Activated CD4-positive, alpha-beta T cell treated with anti-CD3 and anti-CD28 coated beads, Interleukin-2, amount 50 U/mL, for 4 hours (primary cell): ENCODE measurements around the gene MAML2.

Experiments used
- DNase-seq, 2 experiments: peaks; one replicate each; pipeline ENCODE4 v3.0.0-alpha.2; 2020

MAML2 gene

DNA sequence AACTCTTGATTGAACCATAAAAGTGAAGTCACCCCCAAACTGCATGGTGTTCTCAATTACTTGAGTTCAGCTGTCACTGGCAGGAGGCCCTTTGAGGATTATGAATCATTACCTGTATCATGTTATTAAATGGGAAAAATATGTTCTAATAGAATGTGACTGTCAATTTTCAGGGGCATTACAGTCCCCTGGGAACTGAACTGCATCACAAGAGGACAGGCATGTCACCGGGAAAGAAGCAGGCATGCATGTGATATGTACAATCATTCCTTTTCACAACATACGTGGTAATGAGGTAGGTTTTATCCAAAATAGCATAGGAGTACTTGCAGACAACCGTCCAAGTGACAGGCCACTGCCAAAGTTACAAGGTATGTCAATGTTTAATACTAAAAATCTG, 165.8 kb downstream of the MAML2 start:
- DNase-seq, result no peak

DNA sequence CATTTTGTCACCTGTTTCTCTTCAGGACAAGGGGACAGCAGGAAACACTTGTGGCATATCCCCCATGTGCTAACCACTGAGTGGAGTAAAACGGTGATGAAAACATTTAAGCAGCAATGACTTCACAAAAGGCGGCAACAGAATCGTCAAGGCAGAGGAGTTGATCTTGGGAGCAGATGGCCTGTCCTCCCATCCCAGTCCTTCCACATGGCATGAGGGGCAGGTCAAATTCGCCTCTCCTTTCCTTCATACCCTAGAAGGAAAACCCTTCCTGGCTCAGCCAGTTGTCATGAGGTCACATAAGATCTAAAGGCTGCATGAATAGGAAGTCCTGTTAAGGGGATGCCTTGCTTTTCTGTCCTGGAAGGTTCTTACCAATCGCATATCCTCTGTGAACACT, 169.1 kb downstream of the MAML2 start:
- no peak for DNase-seq

DNA sequence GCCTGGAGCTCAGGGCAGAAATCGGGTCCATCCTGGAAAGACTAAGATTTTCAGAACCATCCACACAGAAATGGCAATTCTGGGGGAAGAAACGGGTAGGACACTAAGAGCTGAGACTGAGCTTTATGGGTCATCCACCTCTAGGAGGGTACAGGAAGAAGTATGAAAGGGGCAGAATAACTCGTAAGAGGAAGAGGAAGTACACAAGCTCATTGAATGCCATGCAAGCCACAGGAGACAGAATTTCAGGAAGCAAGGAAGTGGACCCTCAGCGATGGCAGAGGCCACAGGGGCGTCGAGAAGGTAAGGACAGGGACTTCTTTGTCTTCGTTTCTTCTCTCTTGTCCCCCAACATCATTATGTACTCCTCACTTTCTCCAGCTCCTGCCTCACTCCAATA, 169.6 kb downstream of the MAML2 start:
- DNase-seq, result no peak

DNA sequence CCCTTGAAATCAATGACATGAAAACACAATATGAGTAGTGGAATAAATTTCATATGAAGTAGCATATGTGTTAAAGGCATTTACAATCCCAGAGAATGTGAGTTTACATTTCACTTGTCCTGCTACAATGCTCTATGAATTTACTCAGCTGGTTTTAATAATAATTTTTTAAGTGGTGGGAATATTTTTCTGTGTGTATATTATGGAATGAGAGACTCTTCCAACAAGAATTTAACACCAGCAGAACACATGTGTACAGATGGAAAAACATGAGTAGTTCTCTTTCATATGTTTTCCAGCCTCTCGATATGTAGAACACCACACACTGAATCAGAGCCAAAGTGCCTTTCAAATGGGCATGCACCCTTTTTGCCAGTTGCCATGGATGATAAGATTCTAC, 170.4 kb downstream of the MAML2 start:
- no peak for DNase-seq

DNA sequence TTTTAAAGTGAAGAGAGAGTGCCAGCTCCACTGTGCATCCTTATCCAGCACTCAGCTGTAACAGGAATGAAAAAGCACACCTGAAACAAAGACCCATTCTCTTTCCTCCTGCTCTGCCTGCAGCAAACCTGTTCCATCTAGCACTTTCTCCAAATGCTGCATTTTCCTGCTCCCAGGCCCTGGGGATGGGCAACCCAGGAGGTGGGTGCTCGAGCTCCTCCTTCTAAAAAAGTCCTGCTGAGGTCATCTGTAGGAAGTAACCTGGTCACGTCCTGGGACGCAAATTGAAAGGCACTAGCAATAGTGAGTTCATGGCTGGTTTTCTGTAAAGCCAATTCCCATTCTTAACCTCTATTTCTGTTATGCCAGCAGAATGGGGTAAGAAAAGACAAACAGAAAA, 173.7 kb downstream of the MAML2 start:
- no peak for DNase-seq

DNA sequence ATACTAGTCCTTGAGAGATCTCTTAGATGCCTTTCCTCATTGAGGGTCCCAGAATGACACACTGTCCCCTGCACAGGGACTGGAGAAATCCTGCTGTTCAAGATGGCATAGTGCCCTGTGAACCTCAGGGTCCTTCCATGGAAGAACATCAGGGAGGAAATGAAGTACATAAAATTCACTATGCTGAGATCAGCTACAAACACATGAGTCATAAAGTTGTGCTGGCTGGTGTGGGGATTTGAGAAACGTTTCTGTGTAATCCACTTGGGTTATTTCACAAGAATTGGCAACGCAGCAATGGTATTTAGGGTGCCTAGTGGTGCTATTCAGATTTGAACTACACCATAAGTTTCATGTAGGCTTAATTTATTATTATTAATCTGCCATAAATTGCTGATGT, 174.4 kb downstream of the MAML2 start:
- DNase-seq, result peak in 1 of 2 experiments; percentile 18

DNA sequence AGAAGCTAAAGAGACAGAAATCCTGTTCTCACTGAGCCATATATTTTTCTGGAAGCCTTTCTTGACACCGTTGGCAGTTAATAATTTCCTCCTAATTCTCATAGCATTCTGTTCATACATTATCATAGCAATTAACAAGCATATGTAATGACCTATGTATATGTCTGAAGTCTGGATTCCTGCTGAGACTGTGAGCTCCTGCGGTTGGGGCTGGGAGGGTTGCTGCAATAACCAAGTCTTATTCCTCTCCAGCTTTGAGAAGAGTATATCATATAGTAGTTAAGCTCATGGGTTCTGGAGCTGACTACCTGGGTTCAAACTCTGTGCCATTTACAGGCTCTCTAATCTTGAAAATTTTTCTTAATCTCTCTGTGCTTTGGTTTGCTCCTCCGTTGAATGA, 175.2 kb downstream of the MAML2 start:
- no peak for DNase-seq

DNA sequence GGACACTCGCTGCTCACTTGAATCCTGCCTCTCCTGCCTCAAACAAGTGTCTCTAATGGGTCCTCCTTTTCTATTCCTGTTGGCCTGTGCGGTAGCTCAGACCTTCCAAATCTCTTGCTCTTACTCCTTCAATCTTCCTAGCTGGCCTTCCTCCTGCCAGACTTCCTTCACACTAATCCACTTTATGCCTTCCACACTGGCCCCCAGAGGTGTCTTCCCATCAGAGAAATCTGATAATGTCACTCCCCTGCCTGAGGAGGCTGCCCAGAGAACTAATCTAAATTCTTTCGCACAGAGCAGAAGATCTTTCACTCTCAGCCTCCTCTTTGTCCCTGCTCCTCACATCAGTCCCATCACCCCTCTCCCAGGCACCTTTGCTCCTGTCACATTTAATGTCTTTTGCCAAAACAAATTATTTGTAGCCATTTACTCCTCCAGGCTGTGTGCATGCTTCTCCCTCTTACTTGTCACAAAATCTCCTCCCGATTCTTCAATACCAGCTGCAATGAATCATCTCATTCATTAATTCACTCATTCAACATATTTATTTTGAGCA, 175.7 kb downstream of the MAML2 start:
- DNase-seq, result no peak

DNA sequence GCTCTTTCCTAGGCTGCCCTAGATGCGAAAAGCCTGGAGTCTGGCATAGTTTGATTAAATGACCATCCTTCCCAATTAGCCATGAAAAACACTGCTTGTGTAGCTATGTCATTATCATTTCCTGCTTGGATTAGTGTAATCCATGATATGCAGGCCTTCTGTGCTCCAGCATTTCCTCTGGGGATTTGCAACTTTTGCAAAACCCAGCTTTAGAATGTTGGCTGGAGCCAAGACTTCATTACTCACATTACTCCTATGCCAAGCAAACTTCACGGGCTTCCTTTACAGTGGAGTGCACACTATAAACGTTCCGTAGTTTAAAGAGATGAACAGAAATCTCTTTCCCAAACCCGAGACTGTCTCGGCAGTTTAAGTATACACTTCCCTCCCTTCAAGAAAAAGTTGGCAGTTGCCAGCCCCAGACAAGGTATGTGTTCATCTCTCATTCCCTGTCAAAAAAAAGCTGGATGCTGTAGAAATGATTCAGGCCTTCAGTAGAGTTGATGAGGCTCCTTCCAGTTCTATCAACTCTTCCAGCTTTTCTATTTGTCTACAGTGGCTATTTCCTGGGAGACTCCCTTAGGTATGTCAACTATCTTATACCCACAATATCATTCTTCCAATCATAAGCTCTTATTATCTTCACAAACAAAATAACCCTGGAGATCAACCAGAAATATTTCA, 180.0 kb downstream of the MAML2 start:
- DNase-seq, result no peak

DNA sequence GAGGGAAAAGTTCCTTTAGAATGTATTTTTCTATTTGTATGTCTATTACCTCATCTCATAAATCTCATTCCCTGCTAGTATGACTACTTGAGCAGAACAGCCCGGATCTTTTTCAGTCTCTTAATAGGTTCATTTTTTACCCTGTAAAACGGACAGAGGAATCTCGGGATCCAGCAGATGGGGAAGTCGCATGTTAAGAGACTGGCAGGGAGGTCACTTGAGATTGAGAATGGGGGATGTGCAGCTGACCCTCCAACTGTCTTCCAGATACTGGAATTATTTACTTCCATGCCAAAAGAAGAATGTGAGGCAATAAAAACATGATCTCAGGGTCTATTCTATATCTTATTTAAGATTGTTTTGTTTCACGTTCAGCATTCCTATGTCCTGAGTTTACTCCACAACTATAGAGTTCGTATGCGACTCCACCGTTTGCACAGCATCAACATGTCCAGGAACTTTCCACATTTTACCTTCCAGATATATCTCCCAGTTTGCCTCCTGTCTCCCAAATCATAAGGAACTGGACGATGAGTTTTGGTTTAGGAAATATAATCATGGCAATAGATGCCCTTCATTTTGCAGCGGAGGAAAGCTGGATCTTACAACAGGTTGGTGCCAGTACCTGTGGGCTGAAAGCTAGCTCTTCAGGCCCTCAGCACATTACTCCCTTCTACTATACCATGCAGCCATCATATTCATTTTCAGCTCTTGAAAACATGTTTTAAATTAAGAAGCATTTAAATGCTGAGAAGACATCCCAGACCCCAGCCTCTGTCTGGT, 181.5 kb downstream of the MAML2 start:
- DNase-seq, result no peak

DNA sequence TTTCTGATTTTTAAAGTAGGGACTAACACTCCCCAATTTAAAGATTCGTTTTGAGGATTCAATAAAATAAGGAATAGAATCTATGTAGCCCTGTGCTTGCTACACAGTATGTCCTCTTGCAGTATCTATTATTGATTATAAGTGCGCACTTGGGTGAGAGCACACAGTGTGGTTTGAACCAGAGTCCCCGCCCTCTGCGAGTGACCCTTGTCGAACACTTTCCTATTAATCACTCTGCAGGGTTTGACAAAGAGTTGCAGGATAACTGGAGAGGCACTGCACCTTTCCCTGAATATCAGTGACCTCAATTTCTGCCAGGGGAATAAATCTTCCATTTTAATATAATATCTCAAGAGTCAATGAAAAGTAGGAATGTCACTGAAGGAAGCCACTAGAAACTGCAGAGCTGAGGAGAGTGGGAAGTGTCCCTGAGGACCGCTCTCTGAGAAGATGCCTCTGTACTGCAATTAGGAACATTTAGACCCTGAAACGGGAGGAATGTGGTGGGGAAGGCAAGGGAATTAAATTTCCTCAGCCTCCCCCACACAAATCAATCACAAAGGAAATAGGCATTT, 182.2 kb downstream of the MAML2 start:
- DNase-seq, result no peak

DNA sequence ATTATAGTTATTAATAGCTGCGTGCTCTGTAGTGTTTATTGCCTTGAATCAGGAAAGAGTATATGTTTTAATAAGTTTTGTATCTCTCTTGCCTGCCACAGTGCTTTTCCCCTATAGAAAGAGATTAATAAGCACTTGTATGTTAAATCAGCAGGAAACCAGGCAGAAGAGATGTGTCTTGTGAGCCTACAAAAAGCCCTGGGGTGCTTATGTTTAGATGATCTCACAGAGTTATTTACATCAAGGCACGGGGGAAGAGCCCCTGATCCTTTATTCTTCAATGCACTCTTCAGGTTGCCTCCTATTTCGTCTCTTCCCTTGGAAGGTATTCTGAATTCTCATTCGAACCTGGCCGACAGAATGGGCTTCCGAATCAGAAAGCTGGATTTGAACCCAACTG, 183.0 kb downstream of the MAML2 start:
- no peak for DNase-seq

DNA sequence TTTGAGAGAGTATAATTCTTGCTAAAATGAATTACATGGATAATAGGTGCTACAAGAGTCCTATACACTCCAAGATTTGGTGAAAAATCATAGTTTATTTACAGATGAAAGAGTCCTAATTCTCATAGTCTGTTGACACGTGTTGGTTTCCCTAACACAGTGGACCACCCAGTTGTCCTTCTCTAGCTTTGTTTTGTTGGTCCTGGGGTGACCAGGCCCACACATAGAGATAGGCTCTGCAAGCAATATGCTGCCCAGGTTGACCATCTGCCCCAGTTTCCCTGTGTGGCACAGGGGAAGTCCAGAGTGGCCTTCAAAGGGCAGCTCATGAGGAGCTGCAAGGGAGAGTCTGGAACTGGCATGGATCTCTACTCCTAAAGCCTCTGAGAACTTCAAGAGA, 184.9 kb downstream of the MAML2 start:
- no peak for DNase-seq

DNA sequence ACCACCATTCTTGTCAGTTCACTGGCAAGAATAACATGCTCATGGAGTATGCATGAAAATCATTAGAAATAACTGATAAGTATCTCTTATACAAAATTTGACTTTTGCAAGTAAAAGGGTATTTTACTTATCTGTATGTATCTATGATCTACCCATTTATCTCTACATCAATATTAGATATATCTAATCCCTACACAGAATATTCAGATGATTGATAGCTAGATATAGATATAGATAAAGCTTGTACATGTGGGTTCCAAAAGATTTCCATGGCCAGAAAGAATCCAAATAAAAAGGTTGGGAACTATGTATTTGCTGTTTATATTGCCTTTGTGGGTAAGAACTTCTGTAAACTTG, 185.5 kb downstream of the MAML2 start:
- no peak for DNase-seq

DNA sequence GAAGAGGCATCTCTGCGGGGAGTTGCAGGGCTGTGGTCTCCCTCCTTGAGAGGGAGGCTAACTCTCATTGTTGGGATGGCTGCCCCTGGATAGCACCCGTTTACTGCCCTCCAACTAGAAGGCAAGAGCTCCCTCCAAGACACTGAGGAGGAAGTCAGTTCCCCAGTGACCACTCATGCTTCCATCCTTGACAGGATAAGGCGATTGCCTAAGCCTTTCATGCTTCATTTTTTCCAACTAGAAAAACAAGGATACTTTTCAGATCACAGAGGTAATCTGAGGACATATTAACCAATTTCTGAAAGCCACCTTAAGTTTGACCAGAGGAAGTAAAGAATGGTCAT, 186.6 kb downstream of the MAML2 start:
- no peak for DNase-seq

DNA sequence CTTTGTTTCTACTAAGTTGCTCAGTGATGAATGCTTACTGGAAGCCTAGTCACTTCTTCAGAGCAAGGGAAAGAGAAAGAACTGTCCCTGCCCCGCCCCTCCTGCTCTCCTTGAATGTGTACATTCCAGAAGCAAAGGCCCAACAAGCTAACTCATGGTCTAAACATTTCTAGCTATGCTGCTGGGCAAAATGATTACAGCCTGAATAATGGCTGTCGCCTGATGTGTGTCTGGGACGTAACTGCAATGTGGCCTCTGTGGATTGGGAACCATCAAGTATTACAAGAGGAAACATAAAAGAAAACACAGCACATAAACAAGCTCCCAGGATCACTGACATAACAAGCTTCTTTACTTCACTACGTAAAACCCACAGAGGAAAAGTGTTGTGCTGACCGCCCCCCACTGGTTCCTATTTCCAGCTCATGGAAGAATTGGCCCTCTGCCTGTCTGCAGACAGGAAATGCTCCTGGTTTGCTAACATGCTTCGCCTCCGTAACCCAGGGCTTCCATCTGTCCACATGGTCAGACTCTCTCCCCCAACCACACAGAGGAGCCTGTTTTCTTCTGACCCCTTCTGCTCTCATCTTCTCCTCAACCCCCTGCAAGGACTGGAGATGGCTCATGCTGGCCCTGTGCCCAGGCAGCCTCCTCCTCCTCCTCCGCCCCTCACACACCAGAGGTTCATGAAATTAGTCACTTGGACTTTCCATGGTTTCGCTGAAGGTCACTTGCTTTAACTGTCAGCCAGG, 187.2 kb downstream of the MAML2 start:
- peak; percentile 46 to 56 for DNase-seq

DNA sequence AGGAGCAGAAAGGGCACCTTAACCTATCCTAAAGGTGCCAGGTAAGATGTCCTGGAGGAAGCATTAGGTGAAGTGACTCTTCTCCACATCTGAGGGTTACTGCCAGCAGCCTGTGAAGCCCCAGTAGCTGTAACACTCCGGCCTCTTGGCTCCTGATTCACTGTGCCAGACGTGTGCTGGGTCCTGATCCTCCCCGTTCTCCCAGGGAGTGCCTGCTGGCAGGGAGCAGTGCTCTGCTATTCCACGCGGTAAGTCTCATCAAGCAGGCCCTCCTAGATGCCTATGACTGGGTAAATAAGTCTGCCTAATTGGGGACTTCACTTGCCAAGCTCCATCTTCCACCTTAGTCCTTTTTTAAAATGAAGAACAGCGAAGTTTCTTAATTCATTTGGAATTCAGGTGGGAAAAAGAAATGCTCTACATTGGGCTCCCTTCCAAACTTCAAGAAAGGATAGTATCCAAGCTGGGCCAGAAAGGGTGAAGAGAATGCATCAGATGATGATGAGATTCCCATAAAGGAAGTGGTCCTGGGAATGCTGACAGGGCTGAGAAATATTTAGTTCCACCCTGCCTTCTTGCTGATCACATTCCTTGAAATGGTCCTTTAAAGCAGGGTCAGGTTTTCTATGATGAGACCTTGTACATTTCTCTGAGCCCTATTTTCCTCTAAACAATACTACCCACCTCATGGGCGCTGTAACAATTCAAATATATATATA, 188.0 kb downstream of the MAML2 start:
- no peak for DNase-seq

DNA sequence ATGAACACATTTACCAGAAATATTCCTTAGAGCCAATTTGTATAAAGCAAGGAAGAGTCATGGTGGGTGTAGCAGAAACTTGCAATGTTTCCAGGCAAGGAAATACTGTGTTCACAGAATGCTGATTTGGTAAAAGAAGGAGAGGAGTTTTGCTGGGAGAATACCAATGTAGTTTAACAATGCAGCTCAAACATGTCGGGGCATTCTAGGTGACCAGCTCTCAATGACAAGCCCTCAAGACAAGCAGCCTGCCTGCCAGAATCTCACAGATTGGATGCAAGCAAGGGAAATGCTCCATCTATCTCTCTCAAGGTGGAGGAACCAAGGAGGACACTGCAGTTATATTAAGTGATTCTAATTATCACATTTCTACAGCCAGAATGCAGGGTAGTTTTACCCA, 190.4 kb downstream of the MAML2 start:
- DNase-seq, result no peak

DNA sequence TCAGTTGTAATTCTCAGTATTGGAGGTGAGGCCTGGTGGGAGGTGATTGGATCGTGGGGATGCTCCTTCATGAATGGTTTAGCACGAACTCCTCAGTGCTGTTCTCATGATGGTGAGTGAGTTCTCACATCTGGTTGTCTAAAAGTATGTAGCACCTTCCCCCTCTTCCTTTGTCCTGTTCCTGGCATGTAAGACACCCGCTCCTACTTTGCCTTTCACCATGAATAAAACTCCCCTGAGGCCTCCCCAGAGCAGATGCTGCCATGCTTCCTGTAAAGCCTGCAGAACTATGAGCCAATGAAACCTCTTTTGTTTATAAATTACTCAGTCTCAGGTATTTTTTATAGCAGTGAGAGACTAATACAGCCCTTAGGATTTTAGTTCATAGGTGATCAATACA, 191.5 kb downstream of the MAML2 start:
- DNase-seq, result no peak

DNA sequence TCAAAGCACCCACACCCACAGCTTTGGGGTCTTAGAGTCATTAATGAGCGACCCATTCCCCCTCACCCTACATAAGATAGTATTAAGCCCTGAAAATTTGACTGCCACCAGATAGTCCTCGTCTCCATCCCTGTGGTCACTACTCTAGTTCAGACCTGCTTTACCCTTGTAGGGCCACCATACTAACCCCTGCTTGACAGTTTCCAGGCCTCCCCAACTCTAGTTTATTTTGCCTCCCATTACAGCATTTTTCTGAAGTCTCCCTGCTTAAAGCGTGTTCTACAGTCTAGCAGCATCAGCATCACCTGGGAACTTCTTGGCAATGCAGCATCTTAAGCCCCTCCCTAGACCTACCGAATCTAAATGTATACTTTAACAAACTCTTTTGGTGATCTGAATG, 192.4 kb downstream of the MAML2 start:
- no peak for DNase-seq

DNA sequence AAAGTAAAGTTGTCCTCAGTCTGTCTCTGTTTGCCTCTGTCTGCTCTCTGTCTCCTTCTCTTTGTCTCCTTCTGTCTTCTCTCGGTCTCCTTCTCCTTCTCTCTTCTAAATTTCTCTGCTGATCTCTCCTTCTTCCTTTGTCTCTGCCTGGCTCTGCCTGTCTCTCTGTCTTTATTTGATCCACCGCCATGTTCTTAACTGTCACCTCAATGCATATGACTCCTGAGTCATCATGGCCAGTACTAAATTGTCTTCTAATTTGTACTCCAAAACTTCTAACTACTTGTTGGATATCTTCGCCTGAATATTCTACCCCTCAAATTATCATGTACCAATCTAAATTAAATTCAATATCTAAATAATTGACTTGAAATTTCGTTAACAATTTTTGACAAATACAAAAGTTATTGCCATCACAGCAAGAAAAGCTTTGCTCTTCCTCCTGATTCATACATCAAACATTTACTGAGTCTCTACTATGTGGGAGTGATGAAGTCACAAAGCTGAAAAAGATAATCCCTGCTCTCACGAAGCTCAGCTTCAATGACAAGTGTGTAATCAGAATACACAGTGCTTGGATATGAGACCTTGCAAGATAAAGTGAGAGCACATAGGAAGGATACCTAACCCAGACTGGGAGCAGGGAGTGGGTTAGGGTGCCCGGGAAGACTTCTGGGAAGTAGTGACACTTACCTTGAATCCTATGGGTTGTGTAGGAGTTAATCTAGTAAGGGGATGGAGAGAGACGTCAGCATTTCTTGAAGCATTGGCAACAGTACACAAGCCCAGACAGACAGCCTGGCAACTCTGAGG, 193.0 kb downstream of the MAML2 start:
- no peak for DNase-seq

DNA sequence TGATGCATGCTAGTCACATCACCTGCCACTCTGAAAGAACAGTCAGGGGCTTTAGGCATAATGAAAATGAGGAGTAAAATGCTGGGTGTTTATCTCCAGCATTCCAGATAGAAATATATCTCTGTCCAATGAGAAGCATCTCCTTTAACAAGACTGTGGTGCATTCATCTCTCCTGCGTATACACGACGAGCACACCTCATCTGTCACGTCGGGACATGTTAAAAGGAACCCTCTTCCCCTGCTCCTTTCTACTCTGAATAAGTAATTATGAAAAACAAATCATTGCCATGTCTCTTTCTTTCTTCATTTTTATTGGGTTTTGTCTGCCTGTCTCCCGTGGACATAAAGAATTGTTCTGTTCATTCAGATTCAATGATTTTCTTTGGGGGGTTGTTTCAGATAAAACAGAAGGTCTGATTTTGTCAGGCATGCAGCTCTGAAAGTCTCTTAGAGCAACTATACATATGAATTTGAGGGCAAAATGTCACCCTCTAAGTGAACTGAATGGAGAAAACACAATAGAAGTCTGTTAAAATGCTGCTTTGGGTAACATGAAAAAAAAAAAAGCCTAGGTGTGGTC, 195.0 kb downstream of the MAML2 start:
- DNase-seq, result no peak
